Melanocyte of skin (primary cell): ENCODE results near the gene MSRB1. TPM values are rescaled to one million over a fixed set of nuclear protein-coding genes. Genes with fewer than 3 reads are reported as not detected.

Source experiments
- small RNA-seq, 2 donors: library from RNA; depleted of rRNA; stranded (forward); fragments of <200 nt; gene quantifications; one replicate each; pipeline ENCODE3, GENCODE V24; 2012
- total RNA-seq, 2 donors: library from RNA; depleted of rRNA; stranded (reverse); fragments of >200 nt; gene quantifications; 2 replicates each; pipeline ENCODE4 v1.2.3, GENCODE V29; 2012

MSRB1 gene
- total RNA-seq, result 10 to 100 TPM; 11.4 to 16.0 TPM

GRCh38 chr16:1942810-1943726, at the start of gene MSRB1:
Gene MSRB1, minus strand, starts transcription at chr16:1943199. Its CDS starts 43 bp downstream, at chr16:1943156.

GRCh38 chr16:1989209-1990100, 46.5 kb upstream of the MSRB1 start, which contains the start of gene SYNGR3:
Gene SYNGR3, plus strand, starts transcription at chr16:1989970. Its CDS starts 133 bp downstream, at chr16:1990103.

GRCh38 chr16:1983544-1984346, 40.7 kb upstream of the MSRB1 start, which contains the start of gene GFER:
Gene GFER, plus strand, starts transcription at chr16:1984193. Its CDS starts 26 bp downstream, at chr16:1984219.

GRCh38 chr16:1981398-1981836, 38.4 kb upstream of the MSRB1 start, which contains the start of gene NOXO1:
Gene NOXO1, minus strand, starts transcription at chr16:1981469. Its CDS starts 290 bp downstream, at chr16:1981179.

GRCh38 chr16:1971796-1972489, 28.9 kb upstream of the MSRB1 start, which contains the start of gene TBL3:
Gene TBL3, plus strand, starts transcription at chr16:1972053. Its CDS starts 112 bp downstream, at chr16:1972165.

GRCh38 chr16:1966460-1966859, 23.5 kb upstream of the MSRB1 start, which contains the start of gene RNF151:
Gene RNF151, plus strand, starts transcription at chr16:1966856. Its CDS starts 26 bp downstream, at chr16:1966882.

DNA sequence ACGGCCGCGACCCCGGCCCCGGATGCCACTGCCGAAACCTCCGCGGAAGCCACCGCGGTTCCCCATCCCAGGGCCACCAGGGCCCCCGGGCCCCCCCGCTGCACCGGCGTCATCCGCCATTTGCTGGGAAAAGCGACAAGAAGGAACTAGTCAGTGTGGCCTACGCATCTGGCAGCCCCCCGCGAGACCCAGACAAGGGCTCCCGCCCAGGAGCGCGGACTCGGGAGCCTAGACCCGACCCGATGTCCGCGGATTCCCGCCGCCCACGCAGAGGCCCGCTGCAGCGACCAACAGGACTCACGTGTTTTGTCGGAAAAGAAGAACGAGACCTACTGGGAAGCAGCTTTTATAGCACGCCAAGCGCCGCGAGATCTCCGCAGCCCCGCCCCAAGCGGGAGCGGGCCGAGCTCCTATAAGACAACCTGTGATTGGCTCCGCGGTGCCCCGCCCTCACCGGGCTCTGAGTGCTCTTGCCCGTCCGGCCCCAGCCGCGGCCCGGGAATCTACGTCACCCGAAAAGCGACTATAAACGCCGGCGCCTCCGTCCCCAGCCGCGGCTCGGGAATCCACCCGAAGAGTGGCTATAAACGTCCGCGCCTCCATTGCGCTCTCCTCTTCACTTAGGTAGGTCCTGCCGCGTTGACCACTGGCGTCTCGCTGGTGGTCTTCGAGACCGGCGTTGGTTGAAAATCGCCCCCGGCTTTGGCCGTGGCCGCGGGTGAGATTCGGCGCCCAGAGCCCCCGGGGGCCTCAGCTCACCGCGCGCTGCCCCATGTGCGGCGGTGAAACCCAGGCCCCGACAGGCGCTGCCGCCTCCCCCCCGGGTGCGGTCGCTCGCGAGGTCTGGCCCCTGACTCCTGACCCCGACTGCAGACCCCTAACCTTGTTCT, 21.8 kb upstream of the MSRB1 start, which contains the start of gene RPS2:
Gene RPS2 (minus strand): TSS at position 321 of the 890 bp plus-strand sequence. CDS start 201 bp downstream, at position 120.

GRCh38 chr16:1959269-1960039, 16.5 kb upstream of the MSRB1 start, which contains the start of gene NDUFB10:
Gene NDUFB10, plus strand, starts transcription at chr16:1959538. Its CDS starts 87 bp downstream, at chr16:1959625.

GRCh38 chr16:1918351-1919326, 24.4 kb downstream of the MSRB1 start, which contains the start of gene HS3ST6:
Gene HS3ST6, minus strand, starts transcription at chr16:1918415. Its CDS starts 92 bp downstream, at chr16:1918323.

Small RNA genes within 50 kb of the gene (small RNA-seq; reads per million reads assigned to genes)
- 0.29 to 0.39 reads per million in 2 donors for gene AC005363.2
- 0 reads per million in 2 donors for gene SNORA10
- 0 reads per million in 2 donors for gene SNORA64

Other genes starting within 250 kb of the MSRB1 start
- gene MAPK8IP3, start 237.0 kb downstream of the MSRB1 start, total RNA-seq, result 10 to 100 TPM; 18.3 to 30.3 TPM
- 10 to 100 TPM; 27.9 to 36.0 TPM for gene NME3, start 171.7 kb downstream of the MSRB1 start, total RNA-seq
- gene EME2, start 170.4 kb downstream of the MSRB1 start, total RNA-seq, result 10 to 100 TPM; 15.3 to 17.2 TPM
- 100 to 1,000 TPM in 1 of 2 donors, 10 to 100 TPM in 1; 87.8 to 153 TPM for gene MRPS34, start 170.1 kb downstream of the MSRB1 start, total RNA-seq
- gene SPSB3, start 160.6 kb downstream of the MSRB1 start, total RNA-seq, result 10 to 100 TPM; 19.3 to 23.1 TPM
- gene NUBP2, start 160.2 kb downstream of the MSRB1 start, total RNA-seq, result 10 to 100 TPM; 59.5 to 80.3 TPM
- gene IGFALS, start 149.5 kb downstream of the MSRB1 start, total RNA-seq, result under 1 TPM in 1 of 2 donors, not detected in 1; 0.33 TPM
- 10 to 100 TPM; 46.6 to 61.9 TPM for gene HAGH, start 116.4 kb downstream of the MSRB1 start, total RNA-seq
- gene FAHD1, start 116.0 kb downstream of the MSRB1 start, total RNA-seq, result 100 to 1,000 TPM; 114 to 119 TPM
- gene MEIOB, start 71.0 kb downstream of the MSRB1 start, total RNA-seq, result 1 to 10 TPM in 1 of 2 donors, under 1 TPM in 1; under 0.01 to 1.3 TPM
- gene HS3ST6, start 24.8 kb downstream of the MSRB1 start, total RNA-seq, result not detected
- gene RPL3L, start 11.5 kb upstream of the MSRB1 start, total RNA-seq, result not detected
- gene NDUFB10, start 16.3 kb upstream of the MSRB1 start, total RNA-seq, result 100 to 1,000 TPM; 131 to 144 TPM
- 1,000 to 10,000 TPM in 1 of 2 donors, 100 to 1,000 TPM in 1; 727 to 1,558 TPM for gene RPS2, start 21.6 kb upstream of the MSRB1 start, total RNA-seq
- gene RNF151, start 23.7 kb upstream of the MSRB1 start, total RNA-seq, result not detected
- gene TBL3, start 28.9 kb upstream of the MSRB1 start, total RNA-seq, result 10 to 100 TPM; 27.5 to 45.0 TPM
- under 1 TPM in 1 of 2 donors, not detected in 1; 0.34 TPM for gene NOXO1, start 38.3 kb upstream of the MSRB1 start, total RNA-seq
- gene GFER, start 41.0 kb upstream of the MSRB1 start, total RNA-seq, result 10 to 100 TPM in 1 of 2 donors, 1 to 10 TPM in 1; 9.6 to 13.3 TPM
- gene SYNGR3, start 46.8 kb upstream of the MSRB1 start, total RNA-seq, result under 1 TPM in 1 of 2 donors, not detected in 1; 0.69 TPM
- 10 to 100 TPM; 26.6 to 29.6 TPM for gene ZNF598, start 66.6 kb upstream of the MSRB1 start, total RNA-seq
- under 1 TPM in 1 of 2 donors, not detected in 1; 0.33 TPM for gene NPW, start 76.6 kb upstream of the MSRB1 start, total RNA-seq
- gene NHERF2, start 83.7 kb upstream of the MSRB1 start, total RNA-seq, result 1 to 10 TPM; 4.1 to 9.7 TPM
- 10 to 100 TPM; 20.0 to 45.3 TPM for gene NTHL1, start 104.6 kb upstream of the MSRB1 start, total RNA-seq
- 10 to 100 TPM; 35.6 to 41.6 TPM for gene TSC2, start 104.8 kb upstream of the MSRB1 start, total RNA-seq
- gene PKD1, start 192.7 kb upstream of the MSRB1 start, total RNA-seq, result 10 to 100 TPM; 82.6 to 94.6 TPM
- under 1 TPM; 0.33 to 0.69 TPM for gene RAB26, start 205.4 kb upstream of the MSRB1 start, total RNA-seq
- gene TRAF7, start 212.6 kb upstream of the MSRB1 start, total RNA-seq, result 10 to 100 TPM; 44.4 to 53.9 TPM